GM10266 (cell line): Measurements from ENCODE around the gene TBC1D22A.

Source experiments
- DNase-seq: peaks from one replicate; pipeline ENCODE4 v3.0.0; 2012; ENCODE audit errors: extremely low spot score
- CTCF ChIP-seq: IDR thresholded peaks from 2 replicates; pipeline ENCODE4 v1.5.1; 2012; ENCODE audit warnings: mild to moderate bottlenecking, low read depth; ENCODE audit not compliant: control insufficient read depth, insufficient read depth; ENCODE audit errors: missing control alignments

Gene TBC1D22A

GRCh38 chr22:47160781-47161520 lies 398.5 kb downstream of the TBC1D22A start:
- DNase-seq, result no peak

GRCh38 chr22:47161631-47162030 lies 399.2 kb downstream of the TBC1D22A start:
- TF ChIP-seq CTCF, result no peak
- DNase-seq, result no peak

More at GRCh38 chr22:47160781-47161520, 398.5 kb downstream of the TBC1D22A start:
- no peak for TF ChIP-seq CTCF

DNA sequence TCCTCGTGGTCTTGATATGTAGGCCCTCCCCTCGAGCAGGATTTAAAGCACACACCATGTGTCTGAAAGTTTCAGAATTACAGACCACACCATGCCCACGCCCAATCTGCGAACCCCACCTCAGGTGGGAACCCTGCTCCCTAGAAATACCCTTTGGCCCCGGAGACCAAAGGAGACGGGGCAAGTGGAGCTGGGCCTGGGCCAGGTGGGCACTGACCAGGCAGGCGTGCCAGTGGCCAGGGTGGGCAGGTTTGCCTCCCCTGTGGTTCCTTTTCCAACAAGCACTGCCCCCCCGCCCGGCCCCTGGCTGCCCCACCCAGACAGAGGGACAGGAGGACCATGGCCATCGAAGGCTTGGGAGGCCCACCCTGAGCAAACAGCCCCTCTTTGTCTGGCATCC lies 400.4 kb downstream of the TBC1D22A start:
- TF ChIP-seq CTCF, result no peak
- DNase-seq, result no peak

DNA sequence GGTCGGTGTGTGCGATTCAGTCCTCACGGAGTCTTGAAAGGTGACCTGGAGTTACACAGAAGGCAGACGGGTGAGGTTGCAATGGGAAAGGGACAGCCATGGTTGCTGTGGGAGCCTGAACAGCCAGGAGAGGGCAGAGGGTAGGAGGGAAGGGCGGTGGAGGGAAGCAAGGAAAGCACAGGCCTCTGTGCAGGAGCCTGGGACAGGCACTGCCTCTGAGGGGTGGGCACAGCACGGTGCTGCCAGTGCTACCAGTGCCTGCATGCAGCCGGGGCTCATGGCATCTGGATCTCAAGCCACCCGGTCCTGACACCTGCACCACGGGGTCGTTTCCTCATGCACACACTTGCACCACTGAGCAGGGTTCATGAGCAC lies 401.0 kb downstream of the TBC1D22A start:
- no peak for TF ChIP-seq CTCF
- DNase-seq, result no peak

DNA sequence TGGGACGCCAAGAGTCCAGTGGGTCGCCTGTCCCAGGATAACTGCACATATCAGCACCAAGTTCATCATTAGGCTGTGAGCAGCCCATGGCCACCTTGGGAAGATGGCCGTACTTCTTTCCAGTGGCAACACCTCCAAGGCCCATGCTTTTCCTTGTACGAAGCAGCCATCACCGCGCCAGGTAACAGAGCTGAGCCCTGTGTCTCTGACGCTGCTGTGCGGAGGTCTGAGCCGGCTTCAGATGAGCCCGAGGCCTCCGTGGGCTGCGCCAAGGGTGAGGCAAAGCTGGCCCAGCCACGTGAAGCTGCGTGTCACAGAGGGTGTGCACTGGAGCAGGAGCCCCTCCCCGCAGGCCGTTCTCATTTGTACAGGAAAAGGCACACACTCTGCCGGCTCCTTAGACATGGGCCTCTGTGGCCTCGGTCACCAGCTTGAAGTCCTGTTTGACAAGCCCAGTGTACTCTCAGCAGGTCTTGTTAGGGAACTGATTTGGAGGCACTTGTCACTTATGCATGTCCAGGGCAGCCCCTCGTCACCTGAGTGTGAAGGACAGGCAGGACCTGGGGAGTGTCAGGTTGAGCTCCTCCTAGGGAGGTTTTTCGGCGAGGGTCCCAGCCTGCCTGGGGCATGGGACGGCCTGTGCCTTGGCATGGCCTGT lies 401.5 kb downstream of the TBC1D22A start:
- TF ChIP-seq CTCF, result no peak
- no peak for DNase-seq

DNA sequence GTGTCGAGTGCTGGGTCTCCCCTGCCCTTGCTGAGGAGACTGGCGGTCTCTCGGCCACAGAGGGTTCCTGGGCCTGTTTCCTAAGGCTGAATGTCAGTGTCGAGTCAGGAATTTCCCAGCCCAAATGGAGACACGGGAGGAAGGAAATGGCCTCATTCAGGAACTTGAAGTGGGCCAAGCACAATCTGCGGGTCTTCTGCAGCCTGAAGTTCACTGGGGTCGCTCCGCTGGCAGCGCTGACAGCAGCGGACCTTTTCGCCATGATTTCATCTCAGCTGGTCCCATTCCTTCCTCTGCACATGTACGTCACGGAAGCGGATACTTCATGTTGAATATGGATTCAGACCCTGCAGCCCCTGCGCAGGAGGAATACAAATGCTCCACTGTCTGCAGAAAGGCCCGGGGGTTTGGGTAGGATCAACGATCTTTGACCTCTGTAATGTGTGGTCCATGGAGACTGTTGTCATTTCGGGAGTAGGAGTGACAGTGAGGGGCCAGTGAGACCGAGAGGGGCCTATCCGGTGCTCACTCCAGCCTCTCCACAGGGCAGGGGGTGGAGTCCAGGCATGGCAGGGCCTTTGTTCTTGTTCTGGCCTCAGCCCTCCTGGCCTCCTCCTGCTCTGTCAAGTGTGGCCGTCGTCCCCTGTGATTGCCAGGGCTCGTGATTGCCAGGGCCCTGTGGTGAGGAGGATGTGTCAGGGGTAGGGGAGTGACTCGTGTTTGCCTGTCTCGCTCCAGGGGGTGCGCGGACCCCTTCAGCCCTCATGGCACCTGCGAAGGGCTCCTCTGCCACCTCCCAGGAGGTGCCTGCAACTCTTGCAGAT lies 402.3 kb downstream of the TBC1D22A start:
- TF ChIP-seq CTCF, result no peak
- no peak for DNase-seq
